SK-N-SH treated with all-trans-retinoic acid at 6 μM for 48 hours (cell line): ENCODE measurements around the gene CCDC57.
"Not testable (repeated sequence)": the region's sequence is repeated elsewhere in the genome, so short reads cannot be mapped to it uniquely, and the experiment has no call there.

Source experiments
- ATAC-seq: fragments of 200-7000 bp; cut with Tn5 transposase; 3 replicates; pipeline ENCODE4 v1.9.1; 2020; ENCODE audit warnings: mild to moderate bottlenecking, moderate library complexity
- ARNTL ChIP-seq: fragments of 450-650 bp; formaldehyde crosslinking; IDR thresholded peaks from 2 replicates; pipeline ENCODE4 v1.5.0; 2020; ENCODE audit warnings: low read depth, mild to moderate bottlenecking, moderate library complexity, borderline replicate concordance
- CREB5 ChIP-seq: fragments of 250-450 bp; sonication (Bioruptor Pico); IDR thresholded peaks from 2 replicates; pipeline ENCODE4 v1.5.1; 2020; ENCODE audit warnings: low read depth, mild to moderate bottlenecking, moderate library complexity
- CSDC2 ChIP-seq: fragments of 250-450 bp; sonication (Bioruptor Pico); IDR thresholded peaks from 2 replicates; pipeline ENCODE4 v1.5.0; 2020; ENCODE audit warnings: mild to moderate bottlenecking, moderate library complexity
- ESRRG ChIP-seq: fragments of 250-450 bp; sonication (Bioruptor Pico); IDR thresholded peaks from 2 replicates; pipeline ENCODE4 v1.6.1; 2021; ENCODE audit warnings: mild to moderate bottlenecking
- GLIS3 ChIP-seq: fragments of 250-450 bp; sonication (Bioruptor Pico); IDR thresholded peaks from 2 replicates; pipeline ENCODE4 v1.5.0; 2020; ENCODE audit warnings: mild to moderate bottlenecking, moderate library complexity
- ISL1 ChIP-seq: fragments of 250-450 bp; sonication (Bioruptor Pico); IDR thresholded peaks from 2 replicates; pipeline ENCODE4 v2.1.2; 2022; ENCODE audit warnings: mild to moderate bottlenecking, moderate library complexity
- OSR1 ChIP-seq: fragments of 250-450 bp; sonication (Bioruptor Pico); IDR thresholded peaks from 2 replicates; pipeline ENCODE4 v1.8.0; 2022; ENCODE audit warnings: moderate library complexity, mild to moderate bottlenecking, inconsistent platforms
- PPARA ChIP-seq: fragments of 250-450 bp; sonication (Bioruptor Pico); IDR thresholded peaks from 2 replicates; pipeline ENCODE4 v1.5.0; 2020; ENCODE audit warnings: mild to moderate bottlenecking, borderline replicate concordance
- RARB ChIP-seq: fragments of 250-450 bp; sonication (Bioruptor Pico); IDR thresholded peaks from 2 replicates; pipeline ENCODE4 v1.8.0; 2021; ENCODE audit warnings: mild to moderate bottlenecking, moderate library complexity
- TCF4 ChIP-seq: fragments of 250-450 bp; sonication (Bioruptor Pico); IDR thresholded peaks from 2 replicates; pipeline ENCODE4 v1.8.0; 2021; ENCODE audit warnings: mild to moderate bottlenecking, moderate library complexity, borderline replicate concordance
- TOX ChIP-seq: fragments of 250-450 bp; sonication (Bioruptor Pico); IDR thresholded peaks from 2 replicates; pipeline ENCODE4 v1.8.0; 2021; ENCODE audit warnings: mild to moderate bottlenecking, moderate library complexity, borderline replicate concordance
- ZC3H10 ChIP-seq: fragments of 250-450 bp; sonication (Bioruptor Pico); IDR thresholded peaks from 2 replicates; pipeline ENCODE4 v1.5.1; 2021; ENCODE audit warnings: mild to moderate bottlenecking, moderate library complexity
- ZFP3 ChIP-seq: fragments of 250-450 bp; sonication (Bioruptor Pico); IDR thresholded peaks from 2 replicates; pipeline ENCODE4 v1.5.0; 2020; ENCODE audit warnings: mild to moderate bottlenecking, moderate library complexity
- ZFP30 ChIP-seq: fragments of 450-650 bp; formaldehyde crosslinking; IDR thresholded peaks from 2 replicates; pipeline ENCODE4 v1.5.0; 2022; ENCODE audit warnings: mild to moderate bottlenecking, moderate library complexity
- ZNF565 ChIP-seq: fragments of 450-650 bp; formaldehyde crosslinking; conservative IDR thresholded peaks from 2 replicates; pipeline ENCODE4 v1.5.0; 2020; ENCODE audit warnings: low read depth, mild to moderate bottlenecking, moderate library complexity
- ZNF70 ChIP-seq: fragments of 450-650 bp; formaldehyde crosslinking; IDR thresholded peaks from 2 replicates; pipeline ENCODE4 v1.5.0; 2020; ENCODE audit warnings: mild to moderate bottlenecking, moderate library complexity
- ZNF8 ChIP-seq: fragments of 450-650 bp; formaldehyde crosslinking; IDR thresholded peaks from 2 replicates; pipeline ENCODE4 v1.5.0; 2020; ENCODE audit warnings: mild to moderate bottlenecking, moderate library complexity
- TF ChIP-seq, protein P1 (sequence below): fragments of 250-450 bp; sonication (Bioruptor Pico); IDR thresholded peaks from 2 replicates; pipeline ENCODE4 v1.5.0; 2020; ENCODE audit warnings: mild to moderate bottlenecking, moderate library complexity
- TF ChIP-seq, protein P2 (sequence below): fragments of 250-450 bp; sonication (Bioruptor Pico); IDR thresholded peaks from 2 replicates; pipeline ENCODE4 v1.5.1; 2021; ENCODE audit warnings: mild to moderate bottlenecking, moderate library complexity
- TF ChIP-seq, protein P3 (sequence below): fragments of 250-450 bp; sonication (Bioruptor Pico); IDR thresholded peaks from 2 replicates; pipeline ENCODE4 v1.8.0; 2021; ENCODE audit warnings: low read depth, mild to moderate bottlenecking, moderate library complexity, borderline replicate concordance

The CCDC57 gene

DNA sequence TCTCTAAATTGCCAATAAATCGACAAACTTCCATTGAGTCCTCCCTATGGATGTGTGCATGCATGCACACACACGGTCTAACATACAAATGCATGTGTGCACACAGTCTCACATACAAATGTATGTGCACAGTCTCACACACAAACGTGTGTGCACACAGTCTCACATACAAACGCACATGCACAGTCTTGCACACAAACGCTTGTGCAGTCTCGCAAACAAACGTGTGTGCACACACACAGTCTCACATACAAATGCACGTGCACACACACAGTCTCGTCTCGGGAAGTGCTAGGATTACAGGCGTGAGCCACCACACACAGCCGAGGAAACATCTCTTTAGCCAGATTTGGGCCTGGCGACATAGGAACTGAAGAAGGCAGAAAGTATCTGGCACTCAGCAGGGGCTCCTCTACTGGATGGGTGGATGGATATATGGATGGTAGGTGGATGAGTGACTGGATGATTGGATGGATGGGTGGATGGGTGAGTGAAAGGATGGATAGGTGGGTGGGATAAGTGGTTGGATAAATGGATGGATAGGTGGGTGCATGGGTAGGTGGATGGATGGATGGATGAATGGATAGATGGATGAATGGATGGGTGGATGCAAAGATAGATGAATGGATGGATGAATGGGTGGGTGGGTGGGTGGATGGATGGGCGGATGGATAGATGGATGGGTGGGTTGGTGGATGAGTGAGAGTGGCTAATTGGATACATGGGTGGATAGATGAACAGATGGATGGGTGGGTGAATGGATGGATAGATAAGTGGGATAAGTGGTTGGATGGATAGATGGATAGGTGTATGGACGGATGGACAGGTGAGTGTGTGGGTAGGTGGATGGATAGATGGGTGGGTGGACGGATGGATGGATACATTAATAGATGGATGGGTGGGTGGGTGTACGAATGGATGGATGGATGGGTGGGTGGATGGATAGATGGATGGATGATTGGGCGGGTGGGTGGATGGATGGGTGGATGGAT is 65.7 kb downstream of the CCDC57 start:
- ATAC-seq, result no peak
- TF ChIP-seq, protein P1, sequence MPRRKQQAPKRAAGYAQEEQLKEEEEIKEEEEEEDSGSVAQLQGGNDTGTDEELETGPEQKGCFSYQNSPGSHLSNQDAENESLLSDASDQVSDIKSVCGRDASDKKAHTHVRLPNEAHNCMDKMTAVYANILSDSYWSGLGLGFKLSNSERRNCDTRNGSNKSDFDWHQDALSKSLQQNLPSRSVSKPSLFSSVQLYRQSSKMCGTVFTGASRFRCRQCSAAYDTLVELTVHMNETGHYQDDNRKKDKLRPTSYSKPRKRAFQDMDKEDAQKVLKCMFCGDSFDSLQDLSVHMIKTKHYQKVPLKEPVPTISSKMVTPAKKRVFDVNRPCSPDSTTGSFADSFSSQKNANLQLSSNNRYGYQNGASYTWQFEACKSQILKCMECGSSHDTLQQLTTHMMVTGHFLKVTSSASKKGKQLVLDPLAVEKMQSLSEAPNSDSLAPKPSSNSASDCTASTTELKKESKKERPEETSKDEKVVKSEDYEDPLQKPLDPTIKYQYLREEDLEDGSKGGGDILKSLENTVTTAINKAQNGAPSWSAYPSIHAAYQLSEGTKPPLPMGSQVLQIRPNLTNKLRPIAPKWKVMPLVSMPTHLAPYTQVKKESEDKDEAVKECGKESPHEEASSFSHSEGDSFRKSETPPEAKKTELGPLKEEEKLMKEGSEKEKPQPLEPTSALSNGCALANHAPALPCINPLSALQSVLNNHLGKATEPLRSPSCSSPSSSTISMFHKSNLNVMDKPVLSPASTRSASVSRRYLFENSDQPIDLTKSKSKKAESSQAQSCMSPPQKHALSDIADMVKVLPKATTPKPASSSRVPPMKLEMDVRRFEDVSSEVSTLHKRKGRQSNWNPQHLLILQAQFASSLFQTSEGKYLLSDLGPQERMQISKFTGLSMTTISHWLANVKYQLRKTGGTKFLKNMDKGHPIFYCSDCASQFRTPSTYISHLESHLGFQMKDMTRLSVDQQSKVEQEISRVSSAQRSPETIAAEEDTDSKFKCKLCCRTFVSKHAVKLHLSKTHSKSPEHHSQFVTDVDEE (CRISPR knock-in tag), result no peak
- TF ChIP-seq ZFP3 (CRISPR knock-in tag) (no peak), GLIS3 (no peak)
- TF ChIP-seq, protein P2, sequence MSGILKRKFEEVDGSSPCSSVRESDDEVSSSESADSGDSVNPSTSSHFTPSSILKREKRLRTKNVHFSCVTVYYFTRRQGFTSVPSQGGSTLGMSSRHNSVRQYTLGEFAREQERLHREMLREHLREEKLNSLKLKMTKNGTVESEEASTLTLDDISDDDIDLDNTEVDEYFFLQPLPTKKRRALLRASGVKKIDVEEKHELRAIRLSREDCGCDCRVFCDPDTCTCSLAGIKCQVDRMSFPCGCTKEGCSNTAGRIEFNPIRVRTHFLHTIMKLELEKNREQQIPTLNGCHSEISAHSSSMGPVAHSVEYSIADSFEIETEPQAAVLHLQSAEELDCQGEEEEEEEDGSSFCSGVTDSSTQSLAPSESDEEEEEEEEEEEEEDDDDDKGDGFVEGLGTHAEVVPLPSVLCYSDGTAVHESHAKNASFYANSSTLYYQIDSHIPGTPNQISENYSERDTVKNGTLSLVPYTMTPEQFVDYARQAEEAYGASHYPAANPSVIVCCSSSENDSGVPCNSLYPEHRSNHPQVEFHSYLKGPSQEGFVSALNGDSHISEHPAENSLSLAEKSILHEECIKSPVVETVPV (CRISPR knock-in tag), result no peak
- TF ChIP-seq, protein P3, sequence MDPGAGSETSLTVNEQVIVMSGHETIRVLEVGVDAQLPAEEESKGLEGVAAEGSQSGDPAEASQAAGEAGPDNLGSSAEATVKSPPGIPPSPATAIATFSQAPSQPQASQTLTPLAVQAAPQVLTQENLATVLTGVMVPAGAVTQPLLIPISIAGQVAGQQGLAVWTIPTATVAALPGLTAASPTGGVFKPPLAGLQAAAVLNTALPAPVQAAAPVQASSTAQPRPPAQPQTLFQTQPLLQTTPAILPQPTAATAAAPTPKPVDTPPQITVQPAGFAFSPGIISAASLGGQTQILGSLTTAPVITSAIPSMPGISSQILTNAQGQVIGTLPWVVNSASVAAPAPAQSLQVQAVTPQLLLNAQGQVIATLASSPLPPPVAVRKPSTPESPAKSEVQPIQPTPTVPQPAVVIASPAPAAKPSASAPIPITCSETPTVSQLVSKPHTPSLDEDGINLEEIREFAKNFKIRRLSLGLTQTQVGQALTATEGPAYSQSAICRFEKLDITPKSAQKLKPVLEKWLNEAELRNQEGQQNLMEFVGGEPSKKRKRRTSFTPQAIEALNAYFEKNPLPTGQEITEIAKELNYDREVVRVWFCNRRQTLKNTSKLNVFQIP (CRISPR knock-in tag), result no peak

- TF ChIP-seq CSDC2 (CRISPR knock-in tag), result no peak
- TF ChIP-seq ZFP30 (CRISPR knock-in tag), result no peak
- TF ChIP-seq TCF4 (CRISPR knock-in tag), result no peak
- TF ChIP-seq, protein P1 (CRISPR knock-in tag), result no peak
- TF ChIP-seq ZNF565, result no peak
- TF ChIP-seq PPARA, result no peak
- no peak for TF ChIP-seq TOX
- no peak for TF ChIP-seq ZNF8
- no peak for TF ChIP-seq RARB (CRISPR knock-in tag)
- ATAC-seq, result no peak; the same call in 2 of the 3 replicates
These were observed 67.0 kb downstream of the CCDC57 start for GRCh38 chr17:82145550-82146155.

DNA sequence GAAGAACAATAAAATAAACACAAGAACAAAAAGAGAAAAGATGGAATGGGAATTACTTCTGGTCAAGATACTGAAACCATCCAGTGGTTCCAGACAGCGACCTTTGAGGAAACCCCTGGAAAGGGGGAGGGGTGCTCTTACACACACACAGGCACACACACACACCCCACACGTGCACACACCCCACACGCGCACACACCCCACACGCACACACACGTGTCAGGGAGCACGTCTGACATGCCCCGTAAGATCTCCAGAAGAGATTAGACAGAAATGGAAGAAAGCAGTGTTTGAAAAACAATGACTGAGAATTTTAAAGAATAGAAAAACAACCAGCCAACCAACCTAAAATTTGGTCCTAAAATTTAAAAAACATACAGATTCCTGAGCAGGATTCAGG is 69.3 kb downstream of the CCDC57 start:
- no peak for TF ChIP-seq CSDC2 (CRISPR knock-in tag)
- no peak for TF ChIP-seq ZNF70 (CRISPR knock-in tag)
- no peak for TF ChIP-seq TCF4 (CRISPR knock-in tag)
- no peak for TF ChIP-seq CREB5 (CRISPR knock-in tag)
- TF ChIP-seq ZFP30 (CRISPR knock-in tag), result no peak
- TF ChIP-seq ISL1, result no peak
- TF ChIP-seq TOX, result no peak
- TF ChIP-seq OSR1 (CRISPR knock-in tag), result no peak
- TF ChIP-seq RARB (CRISPR knock-in tag), result no peak
- no peak for TF ChIP-seq ARNTL (CRISPR knock-in tag)
- TF ChIP-seq ESRRG (CRISPR knock-in tag), result no peak
- TF ChIP-seq, protein P1 (CRISPR knock-in tag), result no peak
- TF ChIP-seq ZFP3 (CRISPR knock-in tag), result no peak
- no peak for TF ChIP-seq ZC3H10 (CRISPR knock-in tag)

GRCh38 chr17:82139961-82140360 is 72.7 kb downstream of the CCDC57 start:
- not testable (repeated sequence) for ATAC-seq

More for the DNA sequence above, 69.3 kb downstream of the CCDC57 start:
- ATAC-seq, result no peak
